Panc1 (cell line): Measurements from ENCODE around the gene ZBTB9. TPM values are rescaled to one million over a fixed set of nuclear protein-coding genes. Genes with fewer than 3 reads are reported as not detected.

Experiments used
- ATAC-seq: fragments of 200-7000 bp; cut with Tn5 transposase; 2 replicates; pipeline ENCODE4 v1.9.1; 2020; ENCODE audit warnings: mild to moderate bottlenecking, moderate library complexity
- BruUV-seq: library from RNA; stranded (reverse); fragments of 400-500 nt; replicated peaks from 2 replicates; lab custom pipeline; 2021; lab: Mats Ljungman, UMichigan
- CTCF ChIA-PET: fragments of 300-600 bp; sonication (Branson Sonifier 250); formaldehyde crosslinking; loops from one replicate; lab custom pipeline; 2022; ENCODE audit warnings: antibody characterized with exemption; lab: Charles Lee
- POLR2A ChIA-PET: fragments of 300-600 bp; sonication (Branson Sonifier 250); formaldehyde crosslinking; loops from one replicate; lab custom pipeline; 2022; ENCODE audit warnings: antibody characterized with exemption; lab: Charles Lee
- DNase-seq: peaks from one replicate; pipeline ENCODE4 v3.0.0-alpha.2; 2010; ENCODE audit warnings: low read depth, low spot score
- H3K27ac ChIP-seq: 2 replicates; pipeline ENCODE4 v1.5.1; 2011; ENCODE audit warnings: mild to moderate bottlenecking, low read length, inconsistent platforms
- H3K27me3 ChIP-seq: fragments of 200-500 bp; sonication (Bioruptor generic); 2 replicates; pipeline ENCODE4 v1.6.0; 2014; ENCODE audit warnings: low read length, inconsistent platforms; ENCODE audit not compliant: control insufficient read depth, insufficient read depth
- H3K36me3 ChIP-seq: fragments of 200-500 bp; sonication (Bioruptor generic); 2 replicates; pipeline ENCODE4 v1.5.1; 2014; ENCODE audit warnings: inconsistent platforms, mild to moderate bottlenecking, low read length, moderate library complexity; ENCODE audit not compliant: control insufficient read depth, insufficient read depth
- H3K4me1 ChIP-seq: 2 replicates; pipeline ENCODE4 v1.5.1; 2011; ENCODE audit warnings: inconsistent platforms, mild to moderate bottlenecking, low read length, moderate library complexity; ENCODE audit not compliant: control insufficient read depth, insufficient read depth
- H3K4me3 ChIP-seq, 2 experiments: 2 replicates each; pipeline ENCODE4 v1.5.1; 2011 to 2012; ENCODE audit warnings: low read depth in 2 of 2, low read length in 2 of 2, mild to moderate bottlenecking in 2 of 2, inconsistent platforms in 1 of 2, moderate library complexity in 1 of 2
- H3K9me3 ChIP-seq: fragments of 200-500 bp; sonication (Bioruptor generic); 2 replicates; pipeline ENCODE4 v1.5.1; 2014; ENCODE audit warnings: low read depth, mild to moderate bottlenecking, inconsistent platforms, low read length, moderate library complexity; ENCODE audit not compliant: control insufficient read depth, insufficient read depth
- CTCF ChIP-seq: fragments of 450-650 bp; IDR thresholded peaks from 2 replicates; pipeline ENCODE4 v1.5.1; 2017; ENCODE audit warnings: mild to moderate bottlenecking
- POLR2AphosphoS5 ChIP-seq: IDR thresholded peaks from 2 replicates; pipeline ENCODE4 v1.6.1; 2012; ENCODE audit warnings: mild to moderate bottlenecking, low read depth, low read length, moderate library complexity
- SIN3A ChIP-seq: IDR thresholded peaks from 2 replicates; pipeline ENCODE4 v1.6.1; 2012; ENCODE audit warnings: low read depth, mild to moderate bottlenecking, low read length, moderate library complexity, borderline replicate concordance; ENCODE audit not compliant: insufficient read depth
- TCF7L2 ChIP-seq: IDR thresholded peaks from 2 replicates; pipeline ENCODE4 v1.6.1; 2011; ENCODE audit warnings: mild to moderate bottlenecking, low read depth, low read length, inconsistent platforms
- in situ Hi-C: cut with HindIII; loops from 2 replicates; pipeline ENCODE4 v1.10.0; 2016; ENCODE audit warnings: low sequenced_read_pairs, low pct_unique_long_range_greater_than_20kb
- intact Hi-C: fragments of 100-400 bp; cut with micrococcal nuclease; formaldehyde crosslinking; loops from one replicate; pipeline ENCODE4 v1.10.0; 2022; ENCODE audit not compliant: unreplicated experiment
- total RNA-seq: library from RNA; stranded (reverse); gene quantifications from one replicate; pipeline ENCODE4 v1.2.1, GENCODE V29; 2021; ENCODE audit not compliant: unreplicated experiment
- TF ChIP-seq, protein P1 (sequence below), 2 experiments: IDR thresholded peaks; 2 replicates each; pipeline ENCODE4 v1.6.1; 2011 to 2012; ENCODE audit warnings: low read depth in 2 of 2, control low read depth in 1 of 2, low read length in 1 of 2, mild to moderate bottlenecking in 1 of 2, moderate library complexity in 1 of 2; ENCODE audit not compliant: insufficient read depth in 1 of 2

ZBTB9 gene
- total RNA-seq, 1 experiment from 2014 or later = 17.6 TPM

DNA sequence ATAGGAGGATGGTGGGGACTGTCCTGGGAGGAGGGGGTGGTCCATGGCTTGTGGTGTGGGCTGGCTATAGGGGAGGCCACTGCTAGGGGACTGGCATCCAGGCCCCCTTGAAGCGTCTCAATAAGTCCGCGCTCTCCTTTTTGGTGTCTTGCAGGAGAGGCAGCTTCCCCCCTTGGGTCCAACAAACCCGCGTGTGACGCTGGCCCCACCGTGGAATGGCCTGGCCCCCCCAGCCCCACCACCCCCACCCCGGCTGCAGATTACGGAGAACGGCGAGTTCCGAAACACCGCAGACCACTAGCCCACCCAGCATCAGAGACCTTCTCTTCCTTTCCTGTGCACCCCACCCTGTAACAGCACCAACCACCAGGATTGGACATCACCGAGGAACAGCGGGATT is 2.8 kb upstream of the ZBTB9 start:
- H3K4me3 ChIP-seq = no peak overlapping the region
- H3K27ac ChIP-seq = no peak overlapping the region
- H3K9me3 ChIP-seq = no peaks in the 10 kb centered on the region
- intact Hi-C loops (loop anchor here (10.0 kb wide), 1 partner anchor 123 kb away; no protein-coding TSS in a partner anchor), in situ Hi-C loops (no loop called here)
- ChIA-PET CTCF (no interaction called here), POLR2A (no interaction called here)
- DNase-seq (no peak), ATAC-seq (no peak)
- H3K36me3 ChIP-seq = no peaks in the 10 kb centered on the region
- BruUV-seq = no TSS peak
- no peaks in the 10 kb centered on the region for H3K27me3 ChIP-seq
- TF ChIP-seq SIN3A = no peak
- no peak for TF ChIP-seq CTCF
- no peak for TF ChIP-seq TCF7L2
- TF ChIP-seq, protein P1, sequence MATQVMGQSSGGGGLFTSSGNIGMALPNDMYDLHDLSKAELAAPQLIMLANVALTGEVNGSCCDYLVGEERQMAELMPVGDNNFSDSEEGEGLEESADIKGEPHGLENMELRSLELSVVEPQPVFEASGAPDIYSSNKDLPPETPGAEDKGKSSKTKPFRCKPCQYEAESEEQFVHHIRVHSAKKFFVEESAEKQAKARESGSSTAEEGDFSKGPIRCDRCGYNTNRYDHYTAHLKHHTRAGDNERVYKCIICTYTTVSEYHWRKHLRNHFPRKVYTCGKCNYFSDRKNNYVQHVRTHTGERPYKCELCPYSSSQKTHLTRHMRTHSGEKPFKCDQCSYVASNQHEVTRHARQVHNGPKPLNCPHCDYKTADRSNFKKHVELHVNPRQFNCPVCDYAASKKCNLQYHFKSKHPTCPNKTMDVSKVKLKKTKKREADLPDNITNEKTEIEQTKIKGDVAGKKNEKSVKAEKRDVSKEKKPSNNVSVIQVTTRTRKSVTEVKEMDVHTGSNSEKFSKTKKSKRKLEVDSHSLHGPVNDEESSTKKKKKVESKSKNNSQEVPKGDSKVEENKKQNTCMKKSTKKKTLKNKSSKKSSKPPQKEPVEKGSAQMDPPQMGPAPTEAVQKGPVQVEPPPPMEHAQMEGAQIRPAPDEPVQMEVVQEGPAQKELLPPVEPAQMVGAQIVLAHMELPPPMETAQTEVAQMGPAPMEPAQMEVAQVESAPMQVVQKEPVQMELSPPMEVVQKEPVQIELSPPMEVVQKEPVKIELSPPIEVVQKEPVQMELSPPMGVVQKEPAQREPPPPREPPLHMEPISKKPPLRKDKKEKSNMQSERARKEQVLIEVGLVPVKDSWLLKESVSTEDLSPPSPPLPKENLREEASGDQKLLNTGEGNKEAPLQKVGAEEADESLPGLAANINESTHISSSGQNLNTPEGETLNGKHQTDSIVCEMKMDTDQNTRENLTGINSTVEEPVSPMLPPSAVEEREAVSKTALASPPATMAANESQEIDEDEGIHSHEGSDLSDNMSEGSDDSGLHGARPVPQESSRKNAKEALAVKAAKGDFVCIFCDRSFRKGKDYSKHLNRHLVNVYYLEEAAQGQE (IDR thresholded peaks at IDR 0.05; ENCODE audit: insufficient read depth in 1 of 2, low read depth in 2 of 2, low read length in 1 of 2) = no peak
- no peak for TF ChIP-seq POLR2AphosphoS5
- peaks cover 7% of the 10 kb centered on the region; the same call in 1 of the 2 replicates for H3K4me1 ChIP-seq

- Histone ChIP-seq H3K27me3 (no peaks in the 10 kb centered on the region), H3K4me1 (peaks cover 7% of the 10 kb centered on the region; the same call in 1 of the 2 replicates), H3K4me3 (no peak overlapping the region), H3K36me3 (no peaks in the 10 kb centered on the region), H3K9me3 (no peaks in the 10 kb centered on the region), H3K27ac (no peak overlapping the region)
- in situ Hi-C loops (no loop called here), intact Hi-C loops (loop anchor here (10.0 kb wide), 1 partner anchor 122 kb away; no protein-coding TSS in a partner anchor)
- ATAC-seq = no peak
- ChIA-PET POLR2A (no interaction called here), CTCF (interaction anchor here (0.6 kb wide), 1 partner anchor 13 kb away, joined by 3 read pairs; no protein-coding TSS in a partner anchor)
- no TSS peak for BruUV-seq
- no peak for DNase-seq
- TF ChIP-seq TCF7L2 (no peak), POLR2AphosphoS5 (no peak; the same call in 1 of the 2 replicates), SIN3A (no peak), CTCF (no peak)
- TF ChIP-seq, protein P1 (IDR thresholded peaks at IDR 0.05; ENCODE audit: insufficient read depth in 1 of 2, low read depth in 2 of 2, low read length in 1 of 2) = no peak
Measured at GRCh38 chr6:33452496-33452895, 1.9 kb upstream of the ZBTB9 start.
